ENCODE data around the gene UNC13D. TPM values are rescaled to one million over a fixed set of nuclear protein-coding genes. Genes with fewer than 3 reads are reported as not detected.
"Not testable (repeated sequence)": the region's sequence is repeated elsewhere in the genome, so short reads cannot be mapped to it uniquely, and the experiment has no call there.

UNC13D gene
- total and polyA plus RNA-seq, 5 experiments from 2014 or later = 50.3 to 153 (median 78.0) TPM

GRCh38 chr17:75779987-75780889 is 64.0 kb downstream of the UNC13D start:
- Mint-ChIP-seq H3K27me3 (peaks cover 0 to 4% (median 0%) of the 10 kb centered on the region in 5 donors), H3K36me3 (peaks cover 18 to 40% (median 22%) of the 10 kb centered on the region in 3 donors), H3K4me1 (peaks cover 29 to 68% (median 59%) of the 10 kb centered on the region in 4 donors), H3K27ac (peak overlapping the region in 9 of 10 donors; percentile 68 to 100 (median 99)), H3K9me3 (peaks cover 0 to 4% (median 0%) of the 10 kb centered on the region in 9 donors), H3K4me3 (peak overlapping the region; percentile 85 to 100 (median 96))
- POLR2A ChIA-PET = interaction anchor here (0.5 to 28.6 kb wide), 29 partner anchors 2 to 510 kb away, joined by 3 to 596 read pairs (median 4); partner anchors contain the start of genes GALK1, GRB2, LLGL2 and MRPL38
- ATAC-seq = no peak
- DNase-seq = no peak

DNA sequence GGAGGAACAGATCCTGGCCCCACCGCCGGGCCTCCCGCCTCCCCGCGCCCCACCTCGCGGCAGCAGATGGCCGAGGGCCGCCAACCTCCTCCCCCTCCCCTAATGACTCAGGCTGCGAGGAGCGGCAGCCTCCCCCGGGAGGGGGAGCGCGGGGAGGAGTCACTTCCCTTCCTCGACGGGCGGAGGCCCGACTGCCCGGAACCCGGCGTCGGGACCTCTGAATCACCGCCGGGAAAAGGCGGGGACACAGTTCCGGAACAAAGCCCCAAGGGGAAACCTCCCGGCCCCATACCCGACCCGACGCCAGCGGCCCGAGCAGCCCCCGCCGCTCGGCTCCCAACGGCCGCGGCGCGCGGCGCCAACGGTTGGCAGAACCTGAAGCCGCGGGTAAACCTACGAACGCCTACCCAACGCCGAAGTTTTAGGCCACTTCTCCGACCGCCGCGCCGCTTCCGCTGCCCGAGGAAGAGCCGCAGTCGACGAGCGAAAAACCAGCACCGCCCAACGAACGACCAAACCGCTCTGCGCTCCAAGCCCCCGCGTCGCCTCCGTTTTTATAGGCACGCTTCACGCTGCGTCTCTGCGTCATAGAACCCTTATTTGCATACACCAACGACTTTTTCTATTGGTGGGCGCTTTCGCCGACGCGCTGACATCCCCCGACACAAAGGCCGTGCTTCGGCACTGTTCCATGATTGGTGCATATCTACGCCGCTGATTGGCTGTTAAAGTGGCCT is 64.8 kb downstream of the UNC13D start:
- Mint-ChIP-seq H3K4me3 (peak overlapping the region; percentile 85 to 100 (median 96)), H3K27ac (peak overlapping the region; percentile 94 to 100 (median 99)), H3K9me3 (peaks cover 0 to 4% (median 0%) of the 10 kb centered on the region in 9 donors), H3K36me3 (peaks cover 18 to 42% (median 22%) of the 10 kb centered on the region in 3 donors), H3K27me3 (peaks cover 0 to 6% (median 0%) of the 10 kb centered on the region in 5 donors), H3K4me1 (peaks cover 26 to 67% (median 60%) of the 10 kb centered on the region in 4 donors)
- DNase-seq (peak; percentile 79 to 99 (median 95)), ATAC-seq (peak; percentile 69 to 70)
- POLR2A ChIA-PET = interaction anchor here (0.6 to 28.6 kb wide), 33 partner anchors 2 to 456 kb away, joined by 3 to 596 read pairs (median 4); partner anchors contain the start of genes GALK1, GRB2, LLGL2 and MRPL38

DNA sequence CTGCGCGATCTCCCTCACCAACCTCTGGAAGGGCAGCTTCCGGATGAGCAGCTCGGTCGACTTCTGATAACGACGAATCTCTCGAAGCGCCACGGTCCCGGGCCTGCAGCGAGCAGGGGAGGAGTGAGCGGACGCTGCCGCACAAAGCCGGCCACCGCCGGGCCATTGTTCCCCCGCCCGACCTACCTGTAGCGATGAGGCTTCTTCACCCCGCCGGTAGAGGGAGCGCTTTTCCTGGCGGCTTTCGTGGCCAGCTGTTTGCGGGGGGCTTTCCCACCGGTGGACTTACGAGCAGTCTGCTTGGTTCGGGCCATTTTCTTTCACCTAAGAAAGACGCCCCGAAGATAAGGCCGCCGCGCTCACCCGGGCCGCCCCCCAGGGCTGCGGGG is 65.3 kb downstream of the UNC13D start:
- Mint-ChIP-seq H3K27me3 (peaks cover 0 to 7% (median 0%) of the 10 kb centered on the region in 5 donors), H3K4me1 (peaks cover 26 to 61% (median 58%) of the 10 kb centered on the region in 4 donors), H3K4me3 (peak overlapping the region; percentile 89 to 100 (median 96)), H3K36me3 (peaks cover 18 to 44% (median 22%) of the 10 kb centered on the region in 3 donors), H3K27ac (peak overlapping the region; percentile 88 to 100 (median 94)), H3K9me3 (peaks cover 0 to 4% (median 0%) of the 10 kb centered on the region in 9 donors)
- POLR2A ChIA-PET = interaction anchor here (0.8 to 28.6 kb wide), 13 partner anchors 3 to 191 kb away, joined by 3 to 596 read pairs (median 10); partner anchors contain the start of genes GALK1, MRPL38, RECQL5 and TRIM65
- DNase-seq = peak in 8 of 10 donors; percentile 64 to 82 (median 71)
- peak in 1 of 2 donors; percentile 3 for ATAC-seq

GRCh38 chr17:75778066-75778860 is 65.9 kb downstream of the UNC13D start:
- H3K4me1 Mint-ChIP-seq = peaks cover 25 to 55% (median 52%) of the 10 kb centered on the region in 4 donors
- POLR2A ChIA-PET = interaction anchor here (0.7 to 28.6 kb wide), 16 partner anchors 4 to 190 kb away, joined by 3 to 596 read pairs (median 8); partner anchors contain the start of genes GALK1, MRPL38, TRIM47 and TRIM65
- not testable (repeated sequence) for H3K27me3 Mint-ChIP-seq, ATAC-seq, H3K9me3 Mint-ChIP-seq
- DNase-seq = peak in 2 of 10 donors; percentile 24 to 38
- H3K36me3 Mint-ChIP-seq = peaks cover 18 to 44% (median 22%) of the 10 kb centered on the region in 3 donors
- H3K4me3 Mint-ChIP-seq = peak overlapping the region; percentile 89 to 100 (median 96)
- H3K27ac Mint-ChIP-seq = peak overlapping the region; percentile 75 to 100 (median 93)

DNA sequence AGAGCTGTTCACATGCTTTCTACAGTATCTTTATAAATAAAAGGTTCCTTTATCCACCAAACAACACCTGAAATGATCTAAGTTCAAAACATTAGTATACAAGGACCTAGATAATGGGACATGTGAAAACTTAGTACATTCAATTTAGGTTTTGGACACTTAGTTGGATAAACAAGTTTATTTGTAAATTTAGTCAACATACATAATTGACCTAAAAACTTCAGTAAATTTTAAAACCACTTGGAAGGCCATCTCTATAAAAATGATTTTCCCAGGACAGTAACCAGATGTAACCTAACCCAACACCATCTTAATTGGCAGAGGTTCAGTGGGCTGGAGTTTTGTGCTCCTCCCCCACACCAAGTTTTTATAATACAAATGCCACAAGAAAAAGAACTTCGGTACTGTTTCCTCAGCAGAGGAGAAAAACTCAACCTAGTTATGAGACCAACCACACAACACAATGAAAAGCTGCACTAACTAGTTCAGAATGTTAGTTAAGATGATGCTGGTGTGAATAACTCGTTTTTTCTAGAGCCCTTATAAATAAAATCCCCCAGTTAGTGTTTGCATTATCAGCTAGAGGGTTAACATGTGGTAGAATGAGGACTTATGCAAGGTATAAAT is 66.8 kb downstream of the UNC13D start:
- no peak for ATAC-seq
- H3K36me3 Mint-ChIP-seq = peaks cover 18 to 44% (median 22%) of the 10 kb centered on the region in 3 donors
- H3K27ac Mint-ChIP-seq = peak overlapping the region; percentile 37 to 99 (median 76)
- peaks cover 0 to 7% (median 0%) of the 10 kb centered on the region in 5 donors for H3K27me3 Mint-ChIP-seq
- DNase-seq = peak in 2 of 10 donors; percentile 35 to 45
- POLR2A ChIA-PET = interaction anchor here (0.6 to 28.6 kb wide), 20 partner anchors 4 to 506 kb away, joined by 3 to 596 read pairs (median 8); partner anchors contain the start of genes ACOX1, GALK1, MIF4GD and MRPL38
- H3K4me1 Mint-ChIP-seq = peaks cover 24 to 48% (median 46%) of the 10 kb centered on the region in 4 donors
- H3K4me3 Mint-ChIP-seq = peak overlapping the region; percentile 84 to 100 (median 96)
- peaks cover 0 to 4% (median 0%) of the 10 kb centered on the region in 9 donors for H3K9me3 Mint-ChIP-seq

Small RNA genes lying within 50 kb of the gene (microRNA-seq; reads per million reads assigned to microRNA genes)
- gene MIR4738 (ENCODE audit: borderline microRNAs expressed) = not detected

Other genes with a start within 250 kb of the UNC13D start
- gene SMIM5, start 211.0 kb downstream of the UNC13D start, total RNA-seq = 1 to 10 TPM in 1 of 2 experiments, under 1 TPM in 1; 0.82 to 1.3 TPM
- under 1 TPM in 2 of 3 donors, not detected in 1; 0.06 to 0.13 TPM for gene SMIM5, start 211.0 kb downstream of the UNC13D start, polyA plus RNA-seq
- 10 to 100 TPM; 76.0 to 79.0 TPM for gene RECQL5, start 177.2 kb downstream of the UNC13D start, total RNA-seq
- 10 to 100 TPM; 12.3 to 23.4 (median 19.3) TPM for gene RECQL5, start 177.2 kb downstream of the UNC13D start, polyA plus RNA-seq
- 100 to 1,000 TPM in 1 of 2 experiments, 10 to 100 TPM in 1; 99.2 to 121 TPM for gene SAP30BP, start 177.1 kb downstream of the UNC13D start, total RNA-seq
- 10 to 100 TPM; 57.8 to 72.0 (median 69.6) TPM for gene SAP30BP, start 177.1 kb downstream of the UNC13D start, polyA plus RNA-seq
- 1 to 10 TPM; 1.5 to 2.4 TPM for gene ITGB4, start 122.9 kb downstream of the UNC13D start, total RNA-seq
- gene ITGB4, start 122.9 kb downstream of the UNC13D start, polyA plus RNA-seq = 1 to 10 TPM in 2 of 3 donors, under 1 TPM in 1; 0.35 to 1.9 (median 1.4) TPM
- 10 to 100 TPM; 14.8 to 18.0 TPM for gene GALK1, start 79.2 kb downstream of the UNC13D start, total RNA-seq
- gene GALK1, start 79.2 kb downstream of the UNC13D start, polyA plus RNA-seq = 10 to 100 TPM in 2 of 3 donors, 1 to 10 TPM in 1; 9.5 to 14.4 (median 13.9) TPM
- 10 to 100 TPM; 55.6 to 57.7 TPM for gene UNK, start 59.6 kb downstream of the UNC13D start, total RNA-seq
- gene UNK, start 59.6 kb downstream of the UNC13D start, polyA plus RNA-seq = 10 to 100 TPM; 24.4 to 26.9 (median 26.2) TPM
- gene WBP2, start 10.9 kb upstream of the UNC13D start, total RNA-seq = 100 to 1,000 TPM; 152 to 156 TPM
- 10 to 100 TPM; 58.1 to 95.1 (median 70.6) TPM for gene WBP2, start 10.9 kb upstream of the UNC13D start, polyA plus RNA-seq
- 1 to 10 TPM; 9.7 to 9.9 TPM for gene TRIM47, start 34.2 kb upstream of the UNC13D start, total RNA-seq
- gene TRIM47, start 34.2 kb upstream of the UNC13D start, polyA plus RNA-seq = 1 to 10 TPM; 1.9 to 8.5 (median 4.2) TPM
- 10 to 100 TPM; 34.5 to 40.9 TPM for gene TRIM65, start 52.5 kb upstream of the UNC13D start, total RNA-seq
- 10 to 100 TPM; 13.4 to 31.8 (median 18.9) TPM for gene TRIM65, start 52.5 kb upstream of the UNC13D start, polyA plus RNA-seq
- 100 to 1,000 TPM; 167 to 178 TPM for gene MRPL38, start 60.5 kb upstream of the UNC13D start, total RNA-seq
- 10 to 100 TPM; 56.4 to 78.7 (median 64.7) TPM for gene MRPL38, start 60.5 kb upstream of the UNC13D start, polyA plus RNA-seq
- 10 to 100 TPM; 47.7 to 54.6 TPM for gene FBF1, start 96.6 kb upstream of the UNC13D start, total RNA-seq
- 1 to 10 TPM; 2.4 to 8.0 (median 7.5) TPM for gene FBF1, start 96.6 kb upstream of the UNC13D start, polyA plus RNA-seq
- 10 to 100 TPM; 37.9 to 39.3 TPM for gene ACOX1, start 134.8 kb upstream of the UNC13D start, total RNA-seq
- 10 to 100 TPM; 11.4 to 18.4 (median 15.1) TPM for gene ACOX1, start 134.8 kb upstream of the UNC13D start, polyA plus RNA-seq
- gene TEN1, start 134.8 kb upstream of the UNC13D start, total RNA-seq = 10 to 100 TPM; 14.2 to 16.6 TPM
- gene TEN1, start 134.8 kb upstream of the UNC13D start, polyA plus RNA-seq = 10 to 100 TPM; 17.1 to 18.9 (median 18.4) TPM
- 10 to 100 TPM; 11.9 to 12.5 TPM for gene CDK3, start 156.5 kb upstream of the UNC13D start, total RNA-seq
- under 1 TPM; 0.16 to 0.64 (median 0.63) TPM for gene CDK3, start 156.5 kb upstream of the UNC13D start, polyA plus RNA-seq
- 1 to 10 TPM; 7.1 to 8.2 TPM for gene EVPL, start 182.9 kb upstream of the UNC13D start, total RNA-seq
- gene EVPL, start 182.9 kb upstream of the UNC13D start, polyA plus RNA-seq = 1 to 10 TPM in 1 of 3 donors, under 1 TPM in 1, not detected in 1; 0.74 to 1.6 TPM
- 10 to 100 TPM; 79.7 to 80.5 TPM for gene SRP68, start 228.1 kb upstream of the UNC13D start, total RNA-seq
- gene SRP68, start 228.1 kb upstream of the UNC13D start, polyA plus RNA-seq = 10 to 100 TPM; 53.3 to 79.1 (median 64.5) TPM
- gene GALR2, start 230.4 kb upstream of the UNC13D start, total RNA-seq = not detected
- gene GALR2, start 230.4 kb upstream of the UNC13D start, polyA plus RNA-seq = under 1 TPM in 1 of 3 donors, not detected in 2; 0.70 TPM
- gene ZACN, start 234.8 kb upstream of the UNC13D start, total RNA-seq = under 1 TPM in 1 of 2 experiments, not detected in 1; 0.21 TPM
- gene ZACN, start 234.8 kb upstream of the UNC13D start, polyA plus RNA-seq = 1 to 10 TPM in 2 of 3 donors, not detected in 1; 1.9 to 4.6 TPM